ENCODE data around the gene COMT.

Gene COMT

DNA sequence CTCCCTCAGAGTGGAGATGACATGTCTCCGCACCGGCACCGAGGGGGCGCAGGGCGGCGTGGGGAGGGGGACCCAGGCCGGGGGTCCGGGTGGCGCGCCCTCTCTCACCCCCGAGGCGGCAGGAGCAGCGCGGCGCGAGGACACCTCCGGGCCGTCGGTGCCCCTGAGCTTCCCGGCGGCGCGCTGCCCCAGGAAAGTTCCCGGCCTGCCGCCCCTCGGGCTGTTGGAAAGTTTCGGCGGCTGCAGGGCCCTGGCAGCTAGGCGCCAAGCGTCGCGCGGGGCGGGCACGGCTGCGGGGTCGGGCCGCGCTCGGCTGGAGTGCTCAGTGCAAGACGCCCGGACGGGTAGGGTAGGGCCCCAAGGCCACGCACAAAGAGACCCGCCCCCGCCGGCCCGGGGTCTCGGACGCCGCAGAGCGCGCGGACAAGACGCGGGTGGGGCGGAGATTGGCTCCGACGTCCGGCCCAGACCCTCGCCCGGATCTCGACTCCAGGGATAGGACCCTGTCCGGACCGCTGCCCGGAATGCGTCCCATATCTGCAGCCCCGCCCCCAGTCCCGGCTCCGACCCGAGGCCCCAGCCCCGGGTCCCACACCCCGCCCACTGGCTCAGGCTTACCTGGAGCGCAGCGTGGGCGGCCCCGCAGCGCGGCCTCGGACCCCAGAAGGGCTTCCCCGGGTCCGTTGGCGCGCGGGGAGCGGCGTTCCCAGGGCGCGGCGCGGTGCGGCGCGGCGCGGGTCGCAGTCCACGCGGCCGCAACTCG is 74.6 kb downstream of the COMT start:
- TF ChIP-seq, protein P1, sequence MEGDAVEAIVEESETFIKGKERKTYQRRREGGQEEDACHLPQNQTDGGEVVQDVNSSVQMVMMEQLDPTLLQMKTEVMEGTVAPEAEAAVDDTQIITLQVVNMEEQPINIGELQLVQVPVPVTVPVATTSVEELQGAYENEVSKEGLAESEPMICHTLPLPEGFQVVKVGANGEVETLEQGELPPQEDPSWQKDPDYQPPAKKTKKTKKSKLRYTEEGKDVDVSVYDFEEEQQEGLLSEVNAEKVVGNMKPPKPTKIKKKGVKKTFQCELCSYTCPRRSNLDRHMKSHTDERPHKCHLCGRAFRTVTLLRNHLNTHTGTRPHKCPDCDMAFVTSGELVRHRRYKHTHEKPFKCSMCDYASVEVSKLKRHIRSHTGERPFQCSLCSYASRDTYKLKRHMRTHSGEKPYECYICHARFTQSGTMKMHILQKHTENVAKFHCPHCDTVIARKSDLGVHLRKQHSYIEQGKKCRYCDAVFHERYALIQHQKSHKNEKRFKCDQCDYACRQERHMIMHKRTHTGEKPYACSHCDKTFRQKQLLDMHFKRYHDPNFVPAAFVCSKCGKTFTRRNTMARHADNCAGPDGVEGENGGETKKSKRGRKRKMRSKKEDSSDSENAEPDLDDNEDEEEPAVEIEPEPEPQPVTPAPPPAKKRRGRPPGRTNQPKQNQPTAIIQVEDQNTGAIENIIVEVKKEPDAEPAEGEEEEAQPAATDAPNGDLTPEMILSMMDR (conservative IDR thresholded peaks at IDR 0.05; ENCODE audit: control insufficient read depth, insufficient read depth, low read depth, low read length), result no peak
- DNase-seq (ENCODE audit: low read depth), result no peak
- peak overlapping the region; percentile 44 for H3K4me3 ChIP-seq (ENCODE audit: control insufficient read depth, low read depth, low read length)

GRCh38 chr22:20016734-20017621 is 75.4 kb downstream of the COMT start, which contains the start of gene ARVCF:
ARVCF (minus strand) TSS chr22:20016823; CDS start chr22:19990794, 26,029 bp downstream.
- H3K4me3 ChIP-seq (ENCODE audit: control insufficient read depth, low read depth, low read length), result peak within 1 kb of the TSS; percentile 45
- TF ChIP-seq, protein P1 (conservative IDR thresholded peaks at IDR 0.05; ENCODE audit: control insufficient read depth, insufficient read depth, low read depth, low read length), result no peak
- peak; percentile 81 for DNase-seq (ENCODE audit: low read depth)

- TF ChIP-seq, protein P1 (conservative IDR thresholded peaks at IDR 0.05; ENCODE audit: control insufficient read depth, insufficient read depth, low read depth, low read length), result no peak
- no peak for DNase-seq (ENCODE audit: low read depth)
- no peak overlapping the region for H3K4me3 ChIP-seq (ENCODE audit: control insufficient read depth, low read depth, low read length)
Measured at GRCh38 chr22:20017622-20017958, 76.0 kb downstream of the COMT start.

DNA sequence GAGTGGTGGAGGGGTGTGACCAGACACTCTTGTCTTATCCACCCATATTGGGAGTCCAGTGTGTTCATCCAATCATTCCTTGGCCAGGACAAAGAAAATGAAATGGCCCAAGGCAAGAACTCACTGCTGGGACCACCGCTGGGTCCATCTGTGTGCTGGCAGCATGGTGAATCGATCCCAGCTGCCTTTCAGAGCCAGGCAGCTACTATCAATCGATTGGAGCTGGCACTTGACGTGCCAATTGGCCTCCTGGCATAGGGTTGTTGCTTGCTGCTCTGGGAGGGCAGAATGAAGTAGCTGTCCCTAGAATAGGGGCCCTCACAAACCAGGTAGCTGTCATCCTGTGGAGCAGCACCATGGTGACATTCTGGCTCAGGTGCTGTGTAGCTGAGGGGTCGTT is 76.4 kb downstream of the COMT start:
- TF ChIP-seq, protein P1 (conservative IDR thresholded peaks at IDR 0.05; ENCODE audit: control insufficient read depth, insufficient read depth, low read depth, low read length), result no peak
- no peak for DNase-seq (ENCODE audit: low read depth)
- no peak overlapping the region for H3K4me3 ChIP-seq (ENCODE audit: control insufficient read depth, low read depth, low read length)

Measured in fibroblast of mammary gland (primary cell).